NCI-H345 treated with DMSO at 0.1 percent for 48 hours (cell line): ENCODE measurements around the gene NR6A1.

Source experiments
- DNase-seq: peaks from one replicate; lab custom pipeline; 2025; ENCODE audit not compliant: unreplicated experiment; lab: John Stamatoyannopoulos, UW

The NR6A1 gene

DNA sequence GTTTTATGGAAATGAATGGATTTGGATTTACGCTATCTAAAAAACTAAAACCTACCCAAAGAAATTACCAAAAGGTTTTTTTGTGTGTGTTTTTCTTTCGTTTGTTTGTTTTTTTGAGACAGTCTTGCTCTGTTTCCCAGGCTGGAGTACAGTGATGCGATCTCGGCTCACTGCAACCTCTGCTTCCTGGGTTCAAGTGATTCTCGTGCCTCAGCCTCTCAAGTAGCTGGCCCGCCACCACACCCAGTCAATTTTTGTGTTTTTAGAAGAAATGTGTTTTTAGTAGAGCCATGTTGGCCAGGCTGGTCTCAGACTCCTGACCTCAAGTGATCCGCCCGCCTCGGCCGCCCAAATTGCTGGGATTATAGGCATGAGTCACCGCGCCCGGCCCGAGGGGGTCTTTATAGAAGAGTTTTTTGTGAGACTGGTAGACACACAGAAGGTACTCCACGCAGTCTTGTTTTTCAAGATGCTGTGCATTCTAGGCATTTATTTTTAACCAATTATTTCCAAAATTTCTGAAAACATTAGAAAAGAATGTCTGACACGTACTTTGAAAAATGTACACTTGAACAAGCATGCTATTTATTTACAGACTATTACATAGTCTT is 75.7 kb downstream of the NR6A1 start:
- no peak for DNase-seq

DNA sequence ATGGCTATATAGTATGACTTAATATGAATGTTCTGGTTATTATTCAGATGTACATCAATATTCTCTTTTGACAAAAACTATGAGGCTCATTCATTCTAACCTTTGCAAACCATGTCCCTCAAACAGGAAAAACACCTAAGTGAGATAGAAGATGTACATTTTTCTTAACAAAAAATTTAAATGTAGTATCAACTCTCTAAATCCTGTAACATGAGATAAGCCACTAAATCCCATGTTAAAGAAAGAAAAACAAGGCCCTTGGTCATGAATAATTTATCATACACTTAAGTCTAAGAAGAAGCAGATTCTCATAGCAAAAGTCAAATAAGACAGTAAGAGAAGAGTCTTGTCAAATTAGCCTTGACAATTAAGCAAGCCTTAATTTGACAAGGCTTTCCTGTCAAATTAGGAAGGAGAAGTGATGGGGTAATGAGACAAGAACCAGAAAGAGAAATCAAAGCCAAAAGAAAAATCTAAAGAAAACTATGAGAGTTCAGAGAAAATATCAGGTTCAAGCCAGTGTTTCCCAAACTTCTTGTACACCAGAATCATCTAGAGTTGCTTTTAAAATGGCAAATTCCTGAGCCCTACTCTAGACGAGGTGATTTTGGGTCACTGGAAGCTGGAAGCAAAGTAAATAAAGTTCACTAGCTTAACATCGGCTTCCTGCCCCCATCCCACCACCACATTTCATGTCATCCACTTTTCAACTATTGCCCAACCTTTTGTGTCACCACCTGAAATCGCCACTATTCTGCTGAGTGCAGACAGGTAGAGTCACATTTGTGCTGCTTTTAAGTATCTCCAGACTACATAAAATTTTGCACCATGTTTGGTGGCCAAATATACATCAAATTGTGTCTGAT is 76.5 kb downstream of the NR6A1 start:
- no peak for DNase-seq

- DNase-seq = no peak
Measured at GRCh38 chr9:124693403-124693802, 77.7 kb downstream of the NR6A1 start.

DNA sequence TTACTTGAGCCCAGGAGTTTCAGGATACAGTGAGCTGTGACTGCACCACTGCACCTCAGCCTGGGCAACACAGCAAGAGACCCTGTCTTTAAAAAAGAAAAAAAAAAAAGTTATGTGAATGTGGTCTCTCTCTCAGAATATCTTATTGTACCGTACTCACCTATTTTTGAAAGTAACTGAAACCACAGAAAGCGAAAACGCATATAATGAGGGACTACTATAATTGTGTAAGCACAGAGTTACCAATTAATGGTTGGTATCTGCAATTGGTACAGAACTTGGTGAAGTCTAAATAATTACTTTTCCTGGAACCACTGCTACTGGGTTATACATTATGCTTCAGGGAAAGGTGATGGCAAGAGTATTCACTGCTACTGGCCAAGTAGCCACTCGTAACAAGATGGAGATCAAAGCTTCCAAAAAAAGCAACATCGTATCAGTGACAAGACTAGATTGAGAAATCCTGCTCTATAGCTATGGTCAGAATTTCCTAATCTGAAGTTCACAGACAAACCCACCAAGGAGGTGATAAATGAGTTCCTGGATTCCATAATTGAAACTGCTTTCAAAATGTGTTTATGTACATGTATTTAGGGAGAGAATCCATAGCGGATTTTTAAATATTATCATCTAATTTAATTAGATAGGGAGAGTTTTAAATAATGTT is 82.7 kb downstream of the NR6A1 start:
- no peak for DNase-seq

DNA sequence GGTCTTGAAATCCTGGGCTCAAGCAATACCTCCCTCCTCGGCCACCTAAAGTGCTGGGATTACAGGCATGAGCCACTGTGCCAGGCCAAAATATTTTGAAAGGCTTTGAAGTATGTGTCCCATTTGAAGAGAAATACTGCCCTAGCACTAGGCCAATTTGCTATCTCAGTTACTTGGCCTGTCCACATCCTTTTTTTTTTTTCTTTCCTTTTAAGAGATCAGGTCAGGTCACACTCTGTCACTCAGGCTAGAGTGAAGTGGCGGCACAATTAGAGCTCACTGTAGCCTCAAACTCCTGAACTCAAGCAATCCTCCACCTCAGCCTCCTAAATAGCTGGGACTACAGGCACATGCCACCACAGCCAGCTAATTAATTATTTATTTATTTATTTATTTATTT is 84.2 kb downstream of the NR6A1 start:
- no peak for DNase-seq

DNA sequence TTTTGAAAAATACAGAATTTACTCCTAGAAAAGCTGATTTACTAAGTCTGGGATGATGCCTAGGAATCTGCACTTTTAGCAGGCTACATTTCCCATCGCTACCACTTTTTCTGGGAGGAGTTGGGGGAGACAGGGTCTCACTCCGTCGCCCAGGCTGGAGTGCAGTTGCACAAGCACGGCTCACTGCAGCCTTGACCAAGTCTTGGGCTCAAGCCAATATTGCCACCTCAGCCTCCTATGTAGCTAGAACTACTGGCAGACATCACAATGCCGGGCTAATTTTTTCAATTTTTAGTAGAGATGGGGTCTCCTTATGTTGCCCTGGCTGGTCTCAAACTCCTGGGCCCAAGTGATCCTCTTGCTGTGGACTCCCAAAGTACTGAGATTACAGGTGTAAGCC is 85.9 kb downstream of the NR6A1 start:
- no peak for DNase-seq

- DNase-seq = no peak
Measured at GRCh38 chr9:124684169-124684568, 86.9 kb downstream of the NR6A1 start.

DNA sequence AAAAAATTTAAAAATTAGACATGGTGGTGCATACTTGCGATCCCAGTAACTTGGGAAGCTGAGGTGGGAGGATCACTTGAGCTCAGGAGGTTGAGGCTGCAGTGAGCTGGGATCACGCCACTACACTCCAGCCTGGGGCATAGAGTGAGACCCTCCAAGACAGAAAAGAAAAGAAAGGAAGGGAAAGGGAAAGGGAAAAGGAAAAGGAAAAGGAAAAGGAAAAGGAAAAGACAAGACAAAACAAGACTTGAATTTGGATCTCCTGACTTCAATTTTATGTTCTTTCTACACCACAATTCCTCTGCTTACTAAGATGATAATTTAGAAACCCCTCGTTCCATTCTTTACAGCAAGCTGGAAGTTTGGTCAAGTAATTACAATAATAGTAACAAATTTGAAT is 88.1 kb downstream of the NR6A1 start:
- no peak for DNase-seq

DNA sequence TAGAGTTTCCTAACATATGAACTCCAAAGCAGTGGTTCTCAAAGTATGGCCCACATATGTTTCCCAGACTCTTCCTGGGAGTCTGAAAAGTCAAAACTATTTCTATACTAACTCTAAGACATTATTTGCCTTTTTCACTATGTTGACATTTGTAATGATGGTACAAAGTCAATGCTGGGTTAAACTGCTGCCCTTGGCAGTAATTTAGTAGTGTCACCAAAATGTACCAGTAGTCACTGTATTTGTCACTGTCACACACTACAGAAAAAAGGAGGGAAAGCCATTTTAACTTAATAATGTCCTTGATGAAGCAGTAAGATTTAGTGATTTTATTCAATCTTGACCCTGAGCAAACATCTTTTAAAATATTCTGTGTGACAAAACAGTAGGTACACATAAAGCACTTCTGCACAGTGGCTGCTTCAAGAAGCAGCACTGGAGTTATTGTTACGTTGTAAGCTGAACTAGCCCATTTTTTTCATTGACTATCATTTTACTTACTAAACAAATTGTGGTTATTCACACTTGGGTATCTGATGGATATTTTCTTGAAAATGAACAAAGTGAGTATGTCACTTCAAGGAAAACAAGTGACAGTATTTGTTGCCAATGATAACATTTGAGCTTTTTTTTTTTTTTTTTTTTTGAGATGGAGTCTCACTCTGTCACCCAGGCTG is 90.3 kb downstream of the NR6A1 start:
- no peak for DNase-seq

GRCh38 chr9:124680049-124680448 is 91.1 kb downstream of the NR6A1 start:
- DNase-seq = no peak

- DNase-seq = no peak
Measured at GRCh38 chr9:124676159-124676551, 95.0 kb downstream of the NR6A1 start.

DNA sequence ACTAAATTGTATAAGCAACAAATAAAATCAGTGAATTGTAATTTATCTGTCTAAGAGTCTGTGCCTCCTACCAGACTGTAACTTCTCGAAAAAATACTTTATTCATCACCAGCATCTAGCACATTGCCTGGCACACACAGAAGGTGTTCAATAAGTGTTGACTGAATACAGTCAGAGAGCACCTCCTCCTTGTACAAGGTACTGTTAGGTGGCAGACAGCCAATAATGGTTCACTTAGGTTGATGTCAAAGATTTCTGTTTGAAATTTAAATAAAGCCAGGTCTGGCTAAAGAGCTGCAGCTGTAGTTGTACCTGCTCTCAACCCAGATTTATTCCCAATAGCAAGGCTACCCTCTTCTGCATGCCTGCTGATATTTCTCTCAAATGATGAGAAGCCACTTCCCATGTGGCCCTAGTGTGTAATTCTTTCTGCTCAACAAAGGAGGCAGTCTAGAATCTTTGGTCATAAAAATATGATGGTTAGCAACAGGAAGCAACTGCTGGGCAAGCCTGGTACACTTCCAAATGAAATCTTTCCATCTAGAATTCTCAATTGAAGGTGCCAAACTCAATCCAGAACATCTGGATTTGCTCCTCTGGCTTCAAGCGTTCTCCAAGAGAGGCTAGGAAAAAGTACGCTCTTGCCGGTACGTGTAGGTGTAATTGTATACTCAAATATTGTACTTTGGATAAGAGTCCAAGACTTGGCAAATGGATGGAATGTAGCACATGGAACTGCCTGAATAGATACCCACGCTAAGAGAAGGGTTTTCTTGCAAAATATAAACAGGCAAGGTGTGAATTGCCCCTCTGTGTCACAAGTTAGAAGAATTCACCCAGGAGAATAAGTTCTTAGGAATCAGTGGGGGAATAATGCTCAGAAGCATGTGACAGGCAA is 95.6 kb downstream of the NR6A1 start:
- no peak for DNase-seq

- no peak for DNase-seq
Measured at GRCh38 chr9:124674651-124675050, 96.5 kb downstream of the NR6A1 start.

DNA sequence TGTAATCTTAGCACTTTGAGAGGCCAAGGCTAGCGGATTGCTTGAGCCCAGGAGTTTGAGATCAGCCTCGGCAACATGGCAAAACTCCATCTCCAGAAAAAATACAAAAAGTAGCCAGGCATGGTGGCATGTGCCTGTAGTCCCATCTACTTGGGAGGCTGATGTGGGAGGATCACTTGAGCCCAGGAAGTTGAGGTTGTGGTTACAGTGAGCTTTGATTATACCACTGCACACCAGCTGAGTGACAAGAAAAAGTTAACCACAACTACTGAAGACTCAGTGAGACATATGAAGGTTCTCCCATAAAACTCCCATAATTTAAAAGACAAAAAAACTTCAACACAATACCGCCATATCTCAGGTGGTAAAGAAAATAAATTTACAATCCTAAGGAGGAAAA is 98.0 kb downstream of the NR6A1 start:
- DNase-seq = no peak

- DNase-seq = no peak
Measured at GRCh38 chr9:124671861-124672260, 99.2 kb downstream of the NR6A1 start.

- no peak for DNase-seq
Measured at GRCh38 chr9:124666642-124667041, 104.5 kb downstream of the NR6A1 start.

DNA sequence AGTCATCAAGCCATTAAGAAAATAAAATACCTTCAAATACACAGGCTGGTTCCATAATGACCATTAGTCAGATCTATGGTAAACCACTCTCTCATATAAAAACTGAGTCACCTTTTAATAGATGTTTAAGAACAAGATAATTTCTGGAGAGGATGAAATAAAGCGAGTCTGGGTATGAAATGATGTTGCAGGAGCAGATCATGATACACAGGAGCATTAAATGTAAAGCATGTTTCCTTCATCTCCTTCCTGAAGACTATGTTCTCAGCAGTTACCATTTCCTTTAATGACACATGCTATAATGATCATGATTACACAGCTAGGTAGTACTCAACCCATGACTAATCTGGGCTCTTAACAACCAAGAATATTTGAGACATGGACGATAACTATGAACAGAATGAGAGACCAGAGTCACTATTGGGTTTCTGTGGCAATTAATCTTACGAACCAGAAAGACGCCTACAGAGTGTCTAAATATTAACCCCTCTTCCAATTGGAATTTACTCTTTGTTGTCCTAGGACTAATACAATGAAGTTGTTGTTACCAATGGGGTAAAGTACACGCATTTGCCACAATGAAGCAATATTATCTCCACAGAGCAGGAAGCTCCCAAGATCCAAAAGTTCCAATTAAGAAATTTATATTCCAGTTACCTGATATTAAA is 105.6 kb downstream of the NR6A1 start:
- no peak for DNase-seq

- no peak for DNase-seq
Measured at GRCh38 chr9:124664143-124664542, 107.0 kb downstream of the NR6A1 start.

DNA sequence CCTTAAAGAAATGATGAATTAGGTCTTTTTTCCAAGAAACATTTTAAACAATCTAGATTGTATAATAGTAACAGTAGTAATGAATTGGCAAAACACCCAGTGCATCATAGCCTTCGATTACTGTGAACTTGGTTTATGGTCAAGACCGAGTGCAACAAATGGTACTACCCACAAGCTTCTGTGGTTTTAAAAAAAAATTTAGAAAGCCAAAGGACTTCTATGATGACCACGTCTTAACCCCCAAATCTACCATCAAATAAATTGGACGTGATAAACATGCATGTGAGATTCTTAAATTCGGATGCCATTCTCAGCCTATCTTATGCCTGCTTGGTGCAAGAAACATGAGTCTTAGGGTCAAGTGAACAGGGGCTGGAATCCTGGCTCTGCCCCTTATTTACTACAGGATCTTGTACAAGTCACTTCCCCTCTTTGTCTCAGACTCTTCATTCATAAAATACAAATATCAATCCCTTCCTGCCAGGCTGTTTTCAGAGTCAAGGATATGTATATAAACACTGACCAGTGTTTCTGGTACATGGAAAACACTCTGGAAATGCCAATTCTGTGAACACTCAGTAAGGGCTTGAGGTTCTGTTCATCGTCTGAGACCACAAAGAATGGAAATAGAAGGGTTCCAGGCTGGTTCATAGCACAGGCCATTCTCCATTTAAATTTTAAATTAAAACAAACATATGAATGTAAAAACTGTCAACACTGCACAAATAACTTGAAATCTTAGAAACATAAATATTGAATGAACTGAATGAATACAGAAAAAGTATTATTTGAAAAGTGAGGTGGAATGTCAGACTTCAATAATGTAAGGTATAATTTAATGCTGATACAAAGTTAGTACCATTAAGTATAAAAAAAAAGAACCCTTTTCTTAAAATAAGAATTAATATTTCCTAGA is 107.8 kb downstream of the NR6A1 start:
- no peak for DNase-seq
